SK-N-SH (cell line): ENCODE measurements around the gene ABCB9. TPM values are rescaled to one million over a fixed set of nuclear protein-coding genes. Genes with fewer than 3 reads are reported as not detected.

ENCODE experiments used
- CTCF ChIA-PET: fragments of 300-600, 350-600 bp; formaldehyde crosslinking; extraction: SDS; loops from one replicate; lab custom pipeline; 2021; lab: Yijun Ruan, JAX
- POLR2A ChIA-PET: fragments of 350-600 bp; sonication (Branson Sonifier 250); formaldehyde crosslinking; extraction: SDS; loops from one replicate; lab custom pipeline; 2020; ENCODE audit warnings: antibody characterized with exemption, inconsistent platforms; lab: Yijun Ruan, JAX
- DNase-seq: peaks from one replicate; pipeline ENCODE4 v3.0.0; 2012
- H2AFZ ChIP-seq: fragments of 200-600 bp; sonication (generic); 2 replicates; pipeline ENCODE4 v1.8.1; 2016; ENCODE audit warnings: antibody characterized with exemption, mild to moderate bottlenecking, low read depth
- H3F3A ChIP-seq: fragments of 200-600 bp; sonication (generic); replicated peaks from 2 replicates; pipeline ENCODE3; 2016; ENCODE audit warnings: antibody characterized with exemption, mild to moderate bottlenecking; ENCODE audit not compliant: insufficient read depth
- H3K27ac ChIP-seq, 2 experiments: fragments of 200-500 bp in 1 of 2; fragments of 200-600 bp in 1 of 2; sonication (Bioruptor generic) in 1 of 2; sonication (generic), shearing (Covaris generic) in 1 of 2; 2 replicates each; pipeline versions ENCODE4 v1.5.1 to v1.6.1; 2014 to 2016; ENCODE audit warnings: low read depth in 2 of 2, inconsistent platforms in 1 of 2, low read length in 1 of 2, mild to moderate bottlenecking in 1 of 2, mixed read lengths in 1 of 2
- H3K27me3 ChIP-seq: fragments of 200-600 bp; sonication (generic), shearing (Covaris generic); 2 replicates; pipeline ENCODE4 v1.6.1; 2016; ENCODE audit warnings: mixed run types; ENCODE audit not compliant: insufficient read depth
- H3K36me3 ChIP-seq, 2 experiments: fragments of 200-500 bp in 1 of 2; fragments of 200-600 bp in 1 of 2; sonication (Bioruptor generic) in 1 of 2; sonication (generic) in 1 of 2; replicated peaks in 1 of 2; 2 replicates each; pipeline versions ENCODE3 to v1.5.1; 2014 to 2016; ENCODE audit warnings: low read length in 1 of 2, mild to moderate bottlenecking in 1 of 2; ENCODE audit not compliant: insufficient read depth in 2 of 2, control insufficient read depth in 1 of 2
- H3K4me1 ChIP-seq, 2 experiments: fragments of 200-500 bp in 1 of 2; fragments of 200-600 bp in 1 of 2; sonication (Bioruptor generic) in 1 of 2; sonication (generic), shearing (Covaris generic) in 1 of 2; 2 replicates each; pipeline versions ENCODE4 v1.5.1 to v1.6.1; 2014 to 2016; ENCODE audit warnings: low read depth in 1 of 2, low read length in 1 of 2, mixed run types in 1 of 2; ENCODE audit not compliant: insufficient read depth in 2 of 2, control insufficient read depth in 1 of 2
- H3K4me2 ChIP-seq: fragments of 200-600 bp; sonication (generic), shearing (Covaris generic); 2 replicates; pipeline ENCODE4 v1.6.1; 2017; ENCODE audit warnings: mixed run types
- H3K4me3 ChIP-seq, 2 experiments: fragments of 200-500 bp in 1 of 2; fragments of 200-600 bp in 1 of 2; sonication (Bioruptor generic) in 1 of 2; sonication (generic), shearing (Covaris generic) in 1 of 2; 2 replicates each; pipeline versions ENCODE4 v1.5.1 to v1.8.1; 2014 to 2016; ENCODE audit warnings: low read depth in 2 of 2, inconsistent platforms in 1 of 2, low read length in 1 of 2, mild to moderate bottlenecking in 1 of 2, mixed read lengths in 1 of 2, moderate library complexity in 1 of 2
- H3K79me2 ChIP-seq: fragments of 200-600 bp; sonication (generic); 2 replicates; pipeline ENCODE4 v1.8.1; 2017; ENCODE audit warnings: mild to moderate bottlenecking; ENCODE audit not compliant: insufficient read depth
- H3K9ac ChIP-seq: fragments of 200-600 bp; sonication (generic); 2 replicates; pipeline ENCODE4 v1.6.1; 2017; ENCODE audit warnings: mixed run types
- H3K9me2 ChIP-seq: fragments of 200-600 bp; sonication (generic); 2 replicates; pipeline ENCODE4 v1.6.1; 2017; ENCODE audit warnings: mixed run types
- H3K9me3 ChIP-seq: fragments of 200-600 bp; sonication (generic); 2 replicates; pipeline ENCODE4 v1.6.1; 2017; ENCODE audit warnings: mixed run types, mild to moderate bottlenecking, moderate library complexity
- H4K20me1 ChIP-seq: fragments of 200-600 bp; sonication (generic); 2 replicates; pipeline ENCODE4 v1.6.1; 2017; ENCODE audit warnings: mild to moderate bottlenecking, mixed run types; ENCODE audit not compliant: insufficient read depth
- CHD2 ChIP-seq: fragments of 150-350 bp; IDR thresholded peaks from 2 replicates; pipeline ENCODE4 v1.6.1; 2018; ENCODE audit warnings: low read length; ENCODE audit not compliant: partially characterized antibody
- EZH2phosphoT487 ChIP-seq: fragments of 200-600 bp; sonication (generic); IDR thresholded peaks from 2 replicates; pipeline ENCODE4 v1.6.1; 2017; ENCODE audit warnings: low read depth, mixed run types, mild to moderate bottlenecking, antibody characterized with exemption, moderate library complexity, borderline replicate concordance
- FOSL2 ChIP-seq: IDR thresholded peaks from 2 replicates; pipeline ENCODE4 v1.4.0; 2012; ENCODE audit warnings: low read depth, mild to moderate bottlenecking, moderate library complexity, borderline replicate concordance
- FOXJ3 ChIP-seq: sonication (generic); formaldehyde crosslinking; IDR thresholded peaks from 2 replicates; pipeline ENCODE4 v1.5.1; 2020; ENCODE audit warnings: mild to moderate bottlenecking, missing genetic modification reagents
- FOXM1 ChIP-seq: IDR thresholded peaks from 2 replicates; pipeline ENCODE4 v1.4.0; 2012; ENCODE audit warnings: low read depth, mild to moderate bottlenecking
- GABPA ChIP-seq: IDR thresholded peaks from 2 replicates; pipeline ENCODE4 v1.4.0; 2012; ENCODE audit warnings: low read depth, mild to moderate bottlenecking
- GATA2 ChIP-seq: sonication (generic); formaldehyde crosslinking; IDR thresholded peaks from 2 replicates; pipeline ENCODE4 v1.5.0; 2020; ENCODE audit warnings: mild to moderate bottlenecking, missing genetic modification reagents
- MEF2A ChIP-seq: IDR thresholded peaks from 2 replicates; pipeline ENCODE4 v1.4.0; 2012; ENCODE audit warnings: low read depth, borderline replicate concordance
- NFIC ChIP-seq: IDR thresholded peaks from 2 replicates; pipeline ENCODE4 v1.4.0; 2012; ENCODE audit warnings: borderline replicate concordance
- NRF1 ChIP-seq: IDR thresholded peaks from 2 replicates; pipeline ENCODE4 v1.6.1; 2012; ENCODE audit warnings: low read depth, mild to moderate bottlenecking, low read length
- POLR2AphosphoS5 ChIP-seq: IDR thresholded peaks from 2 replicates; pipeline ENCODE4 v1.6.1; 2012; ENCODE audit warnings: low read depth, low read length
- RXRA ChIP-seq: IDR thresholded peaks from 2 replicates; pipeline ENCODE4 v1.4.0; 2012; ENCODE audit warnings: low read depth, mild to moderate bottlenecking, borderline replicate concordance
- SIN3A ChIP-seq: IDR thresholded peaks from 2 replicates; pipeline ENCODE4 v1.6.1; 2012; ENCODE audit warnings: low read depth, mild to moderate bottlenecking, low read length, moderate library complexity, borderline replicate concordance
- SMC3 ChIP-seq: IDR thresholded peaks from 2 replicates; pipeline ENCODE4 v1.6.1; 2012; ENCODE audit warnings: low read depth, low read length, improper control_type of control experiment
- TAF1 ChIP-seq: IDR thresholded peaks from 2 replicates; pipeline ENCODE4 v1.6.1; 2012; ENCODE audit warnings: low read depth, mild to moderate bottlenecking, low read length, moderate library complexity, borderline replicate concordance
- TCF12 ChIP-seq: IDR thresholded peaks from 2 replicates; pipeline ENCODE4 v1.4.0; 2012
- TEAD4 ChIP-seq: IDR thresholded peaks from 2 replicates; pipeline ENCODE4 v1.4.0; 2012; ENCODE audit warnings: mild to moderate bottlenecking, borderline replicate concordance; ENCODE audit not compliant: insufficient read depth
- YY1 ChIP-seq: IDR thresholded peaks from 2 replicates; pipeline ENCODE4 v1.4.0; 2012; ENCODE audit warnings: low read depth, mild to moderate bottlenecking
- WGBS: methylation state at CpG from one replicate; pipeline ENCODE4 v1.1.6; 2017; ENCODE audit warnings: low lambda C conversion rate; 5-methylcytosine and 5-hydroxymethylcytosine counted together
- polyA plus RNA-seq, 3 experiments: library from polyadenylated mRNA; depleted of rRNA; stranded (reverse); fragments of >200 nt; gene quantifications; 2 replicates each; pipeline ENCODE4 v1.2.3, GENCODE V29; 2012
- TF ChIP-seq, protein P1 (sequence below): IDR thresholded peaks from 2 replicates; pipeline ENCODE4 v1.4.0; 2012; ENCODE audit warnings: low read depth
- TF ChIP-seq, protein P2 (sequence below): IDR thresholded peaks from 2 replicates; pipeline ENCODE4 v1.6.1; 2012; ENCODE audit warnings: mild to moderate bottlenecking, low read depth, low read length, moderate library complexity

Gene ABCB9
- polyA plus RNA-seq, 1 of the 3 experiments (the other 2 are of a cell fraction) = 6.2 TPM

DNA sequence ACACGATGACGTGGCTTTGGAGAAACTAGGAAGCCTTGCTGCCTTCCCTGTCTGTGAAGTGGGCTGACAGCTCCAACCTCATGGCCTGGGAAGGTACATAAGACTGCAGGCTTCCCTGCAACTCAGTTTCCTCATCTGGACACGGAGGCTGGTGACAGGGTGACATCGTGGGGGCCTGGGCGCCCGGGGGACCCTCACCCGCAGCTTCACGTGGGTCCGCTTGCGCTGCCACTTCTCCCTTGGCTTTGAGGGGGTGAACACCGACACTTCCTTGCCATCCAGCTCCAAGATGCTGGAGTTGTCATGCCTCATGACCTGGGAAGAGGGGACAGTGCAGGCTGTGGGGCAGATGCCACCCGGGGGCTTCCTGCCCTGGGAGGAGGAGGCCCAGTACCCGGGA, 21.8 kb upstream of the ABCB9 start:
- TF ChIP-seq EZH2phosphoT487 = no peak
- TF ChIP-seq NRF1 = no peak
- TF ChIP-seq TEAD4 = no peak
- TF ChIP-seq POLR2AphosphoS5 = no peak
- no peak for TF ChIP-seq FOXM1
- no peak for TF ChIP-seq MEF2A
- no peak for TF ChIP-seq YY1
- TF ChIP-seq RXRA = no peak
- no peak for TF ChIP-seq GATA2 (CRISPR knock-in tag)
- TF ChIP-seq TCF12 = no peak
- no peak for TF ChIP-seq FOXJ3 (CRISPR knock-in tag)
- no peak for TF ChIP-seq GABPA
- TF ChIP-seq, protein P1, sequence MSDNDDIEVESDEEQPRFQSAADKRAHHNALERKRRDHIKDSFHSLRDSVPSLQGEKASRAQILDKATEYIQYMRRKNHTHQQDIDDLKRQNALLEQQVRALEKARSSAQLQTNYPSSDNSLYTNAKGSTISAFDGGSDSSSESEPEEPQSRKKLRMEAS = no peak
- no peak for TF ChIP-seq CHD2
- no peak for TF ChIP-seq SMC3
- no peak for TF ChIP-seq FOSL2
- TF ChIP-seq, all 33 proteins: peak for 0
- Histone ChIP-seq H3K4me3 (no peak overlapping the region), H2AFZ (no peak overlapping the region), H3K9ac (no peak overlapping the region), H3K9me2 (no peaks in the 10 kb centered on the region), H3K4me2 (no peak overlapping the region), H3F3A (peaks cover 7% of the 10 kb centered on the region), H3K4me1 (peaks cover 0 to 4% of the 10 kb centered on the region in 2 experiments; a peak in 1 of 4 replicates), H3K27me3 (no peaks in the 10 kb centered on the region), H3K36me3 (peaks cover 0 to 7% of the 10 kb centered on the region in 2 experiments), H4K20me1 (no peaks in the 10 kb centered on the region), H3K9me3 (no peaks in the 10 kb centered on the region), H3K79me2 (peaks cover under 1% of the 10 kb centered on the region; the same call in 1 of the 2 replicates), H3K27ac (no peak overlapping the region)
- WGBS = 90% methylated on average over 11 of the region's 13 CpGs
- CTCF ChIA-PET = interaction anchor here (0.5 to 1.6 kb wide), 2 partner anchors 84 to 211 kb away, joined by 3 read pairs; no protein-coding TSS in a partner anchor
- POLR2A ChIA-PET = no interaction called here
- DNase-seq = no peak

DNA sequence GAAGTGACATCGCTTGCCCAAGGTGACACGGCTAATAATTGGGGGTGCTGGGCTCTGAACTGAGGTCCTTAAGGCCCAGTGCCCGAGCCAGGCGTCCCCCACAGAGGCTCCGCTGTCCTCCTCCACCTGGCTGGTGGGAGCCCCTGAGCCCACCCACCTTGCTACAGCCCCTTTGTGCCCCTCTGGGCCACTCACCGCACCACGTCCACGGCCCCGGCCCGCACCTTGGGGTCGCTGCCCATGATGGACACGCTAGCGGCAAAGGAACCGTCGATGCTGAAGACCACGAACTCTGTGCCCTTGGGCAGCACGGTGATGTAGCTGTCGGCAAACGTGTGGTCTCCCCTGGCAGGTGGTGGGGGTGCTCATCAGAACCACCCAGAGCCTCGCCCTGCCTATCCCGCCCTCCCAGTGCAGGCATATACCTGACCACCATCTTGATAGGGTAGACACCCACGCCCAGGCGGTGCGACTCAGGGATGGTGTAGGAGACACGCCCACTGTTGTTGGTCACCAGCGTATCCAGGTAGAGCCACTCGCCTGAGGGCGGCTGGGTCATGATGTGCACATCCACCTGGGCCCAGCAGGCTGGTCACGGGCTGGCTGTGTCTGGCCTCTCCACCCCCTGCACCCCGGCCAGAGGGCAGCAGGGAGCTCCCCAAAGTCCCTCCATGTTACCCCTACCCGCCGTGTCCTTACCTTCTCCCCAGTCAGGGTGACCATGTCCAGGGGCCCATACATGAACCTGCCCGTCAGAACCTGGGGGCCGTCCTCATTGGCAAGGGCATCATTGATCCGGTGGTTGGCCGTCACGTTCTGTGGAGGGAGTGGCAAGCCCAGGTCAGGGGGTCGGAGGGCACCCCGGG, 21.1 kb upstream of the ABCB9 start:
- H3F3A ChIP-seq = peaks cover 7% of the 10 kb centered on the region
- peaks cover 8% of the 10 kb centered on the region; the same call in 1 of the 2 replicates for H3K79me2 ChIP-seq
- peaks cover 0 to 11% of the 10 kb centered on the region in 2 experiments; a peak in 1 of 4 replicates for H3K4me1 ChIP-seq
- H2AFZ ChIP-seq = no peak overlapping the region
- no peak for DNase-seq
- ChIA-PET CTCF (interaction anchor here (0.5 to 1.6 kb wide), 2 partner anchors 85 to 211 kb away, joined by 3 read pairs; no protein-coding TSS in a partner anchor), POLR2A (no interaction called here)
- H3K27me3 ChIP-seq = no peaks in the 10 kb centered on the region
- H3K36me3 ChIP-seq = peaks cover 0 to 14% of the 10 kb centered on the region in 2 experiments
- H3K9me2 ChIP-seq = no peaks in the 10 kb centered on the region
- no peak overlapping the region for H3K4me2 ChIP-seq
- H3K9ac ChIP-seq = no peak overlapping the region
- 95% methylated on average over 23 of the region's 39 CpGs for WGBS
- no peak overlapping the region for H3K4me3 ChIP-seq
- peaks cover 3% of the 10 kb centered on the region; the same call in 1 of the 2 replicates for H4K20me1 ChIP-seq
- TF ChIP-seq, protein P1 = no peak
- TF ChIP-seq RXRA (no peak), NFIC (no peak), SIN3A (no peak), TAF1 (no peak), FOXJ3 (CRISPR knock-in tag) (no peak)
- TF ChIP-seq, protein P2, sequence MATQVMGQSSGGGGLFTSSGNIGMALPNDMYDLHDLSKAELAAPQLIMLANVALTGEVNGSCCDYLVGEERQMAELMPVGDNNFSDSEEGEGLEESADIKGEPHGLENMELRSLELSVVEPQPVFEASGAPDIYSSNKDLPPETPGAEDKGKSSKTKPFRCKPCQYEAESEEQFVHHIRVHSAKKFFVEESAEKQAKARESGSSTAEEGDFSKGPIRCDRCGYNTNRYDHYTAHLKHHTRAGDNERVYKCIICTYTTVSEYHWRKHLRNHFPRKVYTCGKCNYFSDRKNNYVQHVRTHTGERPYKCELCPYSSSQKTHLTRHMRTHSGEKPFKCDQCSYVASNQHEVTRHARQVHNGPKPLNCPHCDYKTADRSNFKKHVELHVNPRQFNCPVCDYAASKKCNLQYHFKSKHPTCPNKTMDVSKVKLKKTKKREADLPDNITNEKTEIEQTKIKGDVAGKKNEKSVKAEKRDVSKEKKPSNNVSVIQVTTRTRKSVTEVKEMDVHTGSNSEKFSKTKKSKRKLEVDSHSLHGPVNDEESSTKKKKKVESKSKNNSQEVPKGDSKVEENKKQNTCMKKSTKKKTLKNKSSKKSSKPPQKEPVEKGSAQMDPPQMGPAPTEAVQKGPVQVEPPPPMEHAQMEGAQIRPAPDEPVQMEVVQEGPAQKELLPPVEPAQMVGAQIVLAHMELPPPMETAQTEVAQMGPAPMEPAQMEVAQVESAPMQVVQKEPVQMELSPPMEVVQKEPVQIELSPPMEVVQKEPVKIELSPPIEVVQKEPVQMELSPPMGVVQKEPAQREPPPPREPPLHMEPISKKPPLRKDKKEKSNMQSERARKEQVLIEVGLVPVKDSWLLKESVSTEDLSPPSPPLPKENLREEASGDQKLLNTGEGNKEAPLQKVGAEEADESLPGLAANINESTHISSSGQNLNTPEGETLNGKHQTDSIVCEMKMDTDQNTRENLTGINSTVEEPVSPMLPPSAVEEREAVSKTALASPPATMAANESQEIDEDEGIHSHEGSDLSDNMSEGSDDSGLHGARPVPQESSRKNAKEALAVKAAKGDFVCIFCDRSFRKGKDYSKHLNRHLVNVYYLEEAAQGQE = no peak
- no peak overlapping the region for H3K27ac ChIP-seq
- no peaks in the 10 kb centered on the region for H3K9me3 ChIP-seq
